Measurements from ENCODE around the gene PRELID2.

The PRELID2 gene

GRCh38 chr5:145797336-145797735, 37.8 kb downstream of the PRELID2 start:
- peak; percentile 62 for DNase-seq (ENCODE audit: low spot score)

GRCh38 chr5:145796318-145796717, 38.8 kb downstream of the PRELID2 start:
- no peak for DNase-seq (ENCODE audit: low spot score)

- DNase-seq (ENCODE audit: low spot score) = no peak
These were observed 41.6 kb downstream of the PRELID2 start for GRCh38 chr5:145793574-145793973.

GRCh38 chr5:145792840-145793239, 42.3 kb downstream of the PRELID2 start:
- no peak for DNase-seq (ENCODE audit: low spot score)

- DNase-seq (ENCODE audit: low spot score) = no peak
These were observed 43.3 kb downstream of the PRELID2 start for GRCh38 chr5:145791866-145792265.

GRCh38 chr5:145787996-145788395, 47.1 kb downstream of the PRELID2 start:
- no peak for DNase-seq (ENCODE audit: low spot score)

GRCh38 chr5:145787507-145787906, 47.6 kb downstream of the PRELID2 start:
- DNase-seq (ENCODE audit: low spot score) = no peak

GRCh38 chr5:145787001-145787400, 48.1 kb downstream of the PRELID2 start:
- no peak for DNase-seq (ENCODE audit: low spot score)

GRCh38 chr5:145780982-145781381, 54.2 kb downstream of the PRELID2 start:
- DNase-seq (ENCODE audit: low spot score) = no peak

GRCh38 chr5:145778144-145778900, 56.8 kb downstream of the PRELID2 start:
- DNase-seq (ENCODE audit: low spot score) = no peak

GRCh38 chr5:145777445-145778063, 57.6 kb downstream of the PRELID2 start:
- no peak for DNase-seq (ENCODE audit: low spot score)

GRCh38 chr5:145776886-145777285, 58.3 kb downstream of the PRELID2 start:
- no peak for DNase-seq (ENCODE audit: low spot score)

- DNase-seq (ENCODE audit: low spot score) = peak; percentile 85
These were observed 59.2 kb downstream of the PRELID2 start for GRCh38 chr5:145775893-145776444.

- no peak for DNase-seq (ENCODE audit: low spot score)
These were observed 59.7 kb downstream of the PRELID2 start for GRCh38 chr5:145775411-145775810.

- no peak for DNase-seq (ENCODE audit: low spot score)
These were observed 60.7 kb downstream of the PRELID2 start for GRCh38 chr5:145774442-145774841.

- no peak for DNase-seq (ENCODE audit: low spot score)
These were observed 62.7 kb downstream of the PRELID2 start for GRCh38 chr5:145772466-145772865.

GRCh38 chr5:145768863-145769262, 66.3 kb downstream of the PRELID2 start:
- no peak for DNase-seq (ENCODE audit: low spot score)

- no peak for DNase-seq (ENCODE audit: low spot score)
These were observed 70.8 kb downstream of the PRELID2 start for GRCh38 chr5:145764325-145764724.

GRCh38 chr5:145762833-145763232, 72.3 kb downstream of the PRELID2 start:
- no peak for DNase-seq (ENCODE audit: low spot score)

- no peak for DNase-seq (ENCODE audit: low spot score)
These were observed 73.9 kb downstream of the PRELID2 start for GRCh38 chr5:145761254-145761653.

GRCh38 chr5:145760660-145761059, 74.5 kb downstream of the PRELID2 start:
- DNase-seq (ENCODE audit: low spot score) = no peak

GRCh38 chr5:145752947-145753346, 82.2 kb downstream of the PRELID2 start:
- DNase-seq (ENCODE audit: low spot score) = no peak

GRCh38 chr5:145752534-145752933, 82.6 kb downstream of the PRELID2 start:
- DNase-seq (ENCODE audit: low spot score) = no peak
